Large intestine (tissue), 12 donors: ENCODE results near the gene RCHY1. TPM values are rescaled to one million over a fixed set of nuclear protein-coding genes. Genes with fewer than 3 reads are reported as not detected.

ENCODE experiments used
- DNase-seq, 2 donors: peaks; one replicate each; pipeline versions ENCODE4 v3.0.0 to v3.0.0-alpha.2; 2013
- H3K27ac ChIP-seq: one replicate; pipeline ENCODE4 v1.5.1; 2013; ENCODE audit warnings: low read length
- H3K27me3 ChIP-seq: 2 replicates; pipeline ENCODE4 v1.6.1; 2013; ENCODE audit warnings: low read length; ENCODE audit not compliant: control insufficient read depth, insufficient read depth
- H3K36me3 ChIP-seq: 2 replicates; pipeline ENCODE4 v1.6.1; 2013; ENCODE audit warnings: low read length; ENCODE audit not compliant: control insufficient read depth, insufficient read depth
- H3K4me1 ChIP-seq: one replicate; pipeline ENCODE4 v1.6.1; 2013; ENCODE audit warnings: low read length; ENCODE audit not compliant: control insufficient read depth, insufficient read depth
- H3K4me3 ChIP-seq: one replicate; pipeline ENCODE4 v1.5.1; 2013; ENCODE audit warnings: low read length
- H3K9me3 ChIP-seq: one replicate; pipeline ENCODE4 v1.6.1; 2013; ENCODE audit warnings: mild to moderate bottlenecking, low read depth, low read length, moderate library complexity; ENCODE audit not compliant: control insufficient read depth
- WGBS: methylation state at CpG from one replicate; pipeline ENCODE4 v1.1.5; 2013; ENCODE audit warnings: low lambda C conversion rate; ENCODE audit not compliant: insufficient coverage; 5-methylcytosine and 5-hydroxymethylcytosine counted together
- long read RNA-seq, 11 donors: transcript quantifications; one replicate each; lab custom pipeline, GENCODE V29; 2026
- polyA plus RNA-seq: library from polyadenylated mRNA; unstranded; fragments of 120-200 nt; gene quantifications from one replicate; pipeline ENCODE4 v1.2.1, GENCODE V29; 2013

The RCHY1 gene
- polyA plus RNA-seq: 35.9 TPM
- long read RNA-seq, donor 1, full-length matches to known transcripts: 8 of 8 reads
- long read RNA-seq, donor 1, partial matches to known transcripts: 0 of 8 reads
- long read RNA-seq, donor 1, other reads (novel, unspliced or antisense): 0 of 8 reads
- long read RNA-seq, donor 2, full-length matches to known transcripts: 20 of 40 reads
- long read RNA-seq, donor 2, partial matches to known transcripts: 11 of 40 reads
- long read RNA-seq, donor 2, other reads (novel, unspliced or antisense): 9 of 40 reads
- long read RNA-seq, donor 3, full-length matches to known transcripts: 12 of 32 reads
- long read RNA-seq, donor 3, partial matches to known transcripts: 0 of 32 reads
- long read RNA-seq, donor 3, other reads (novel, unspliced or antisense): 20 of 32 reads
- long read RNA-seq, donor 4, full-length matches to known transcripts: 1 of 1 reads
- long read RNA-seq, donor 4, partial matches to known transcripts: 0 of 1 reads
- long read RNA-seq, donor 4, other reads (novel, unspliced or antisense): 0 of 1 reads
- long read RNA-seq, donor 5, full-length matches to known transcripts: 13 of 19 reads
- long read RNA-seq, donor 5, partial matches to known transcripts: 0 of 19 reads
- long read RNA-seq, donor 5, other reads (novel, unspliced or antisense): 6 of 19 reads
- long read RNA-seq, donor 6, full-length matches to known transcripts: 7 of 7 reads
- long read RNA-seq, donor 6, partial matches to known transcripts: 0 of 7 reads
- long read RNA-seq, donor 6, other reads (novel, unspliced or antisense): 0 of 7 reads
- long read RNA-seq, donor 7, full-length matches to known transcripts: 8 of 8 reads
- long read RNA-seq, donor 7, partial matches to known transcripts: 0 of 8 reads
- long read RNA-seq, donor 7, other reads (novel, unspliced or antisense): 0 of 8 reads
- long read RNA-seq, donor 8, full-length matches to known transcripts: 12 of 12 reads
- long read RNA-seq, donor 8, partial matches to known transcripts: 0 of 12 reads
- long read RNA-seq, donor 8, other reads (novel, unspliced or antisense): 0 of 12 reads
- long read RNA-seq, donor 9, full-length matches to known transcripts: 6 of 6 reads
- long read RNA-seq, donor 9, partial matches to known transcripts: 0 of 6 reads
- long read RNA-seq, donor 9, other reads (novel, unspliced or antisense): 0 of 6 reads
- long read RNA-seq, donor 10, full-length matches to known transcripts: 16 of 16 reads
- long read RNA-seq, donor 10, partial matches to known transcripts: 0 of 16 reads
- long read RNA-seq, donor 10, other reads (novel, unspliced or antisense): 0 of 16 reads
- long read RNA-seq, donor 11, full-length matches to known transcripts: 7 of 7 reads
- long read RNA-seq, donor 11, partial matches to known transcripts: 0 of 7 reads
- long read RNA-seq, donor 11, other reads (novel, unspliced or antisense): 0 of 7 reads

- Histone ChIP-seq H3K4me3 (peak within 1 kb of the TSS; percentile 73), H3K4me1 (peaks cover 8% of the 10 kb centered on the region), H3K9me3 (no peaks in the 10 kb centered on the region), H3K27me3 (no peaks in the 10 kb centered on the region), H3K27ac (peak within 1 kb of the TSS; percentile 92), H3K36me3 (peaks cover 14% of the 10 kb centered on the region)
- DNase-seq: peak; percentile 97 to 99
- 0% methylated on average over 5 of the region's 61 CpGs for WGBS
Observed at GRCh38 chr4:75514131-75514948, at the start of gene RCHY1, which contains the start of gene THAP6. RCHY1 (minus strand) TSS chr4:75514403; CDS start chr4:75514286, 117 bp downstream. THAP6 (plus strand) TSS chr4:75514473; CDS start chr4:75515453, 980 bp downstream.

- WGBS: no CpG with 5 or more reads among the region's 8 CpGs
- no peak for DNase-seq
- no peaks in the 10 kb centered on the region for H3K36me3 ChIP-seq
- no peaks in the 10 kb centered on the region for H3K27me3 ChIP-seq
- no peak overlapping the region for H3K4me3 ChIP-seq
- no peak overlapping the region for H3K27ac ChIP-seq
- no peaks in the 10 kb centered on the region for H3K9me3 ChIP-seq
- no peaks in the 10 kb centered on the region for H3K4me1 ChIP-seq
Observed at GRCh38 chr4:75561789-75562188, 47.6 kb upstream of the RCHY1 start.

- Histone ChIP-seq H3K4me1 (no peaks in the 10 kb centered on the region), H3K9me3 (no peaks in the 10 kb centered on the region), H3K36me3 (no peaks in the 10 kb centered on the region), H3K27me3 (no peaks in the 10 kb centered on the region), H3K4me3 (no peak overlapping the region), H3K27ac (no peak overlapping the region)
- no peak for DNase-seq
- WGBS: 70% methylated on average over 2 of the region's 8 CpGs
Observed at GRCh38 chr4:75557696-75558095, 43.5 kb upstream of the RCHY1 start.

GRCh38 chr4:75555294-75556164 lies 41.3 kb upstream of the RCHY1 start, which contains the start of gene ODAPH:
ODAPH (plus strand) TSS chr4:75556066; CDS start chr4:75556083, 17 bp downstream.
- no peaks in the 10 kb centered on the region for H3K9me3 ChIP-seq
- H3K27ac ChIP-seq: no peak within 1 kb of the TSS
- no peak for DNase-seq
- no peaks in the 10 kb centered on the region for H3K4me1 ChIP-seq
- no peak within 1 kb of the TSS for H3K4me3 ChIP-seq
- H3K36me3 ChIP-seq: no peaks in the 10 kb centered on the region
- H3K27me3 ChIP-seq: no peaks in the 10 kb centered on the region
- no CpG with 5 or more reads among the region's 9 CpGs for WGBS

GRCh38 chr4:75552452-75552851 lies 38.2 kb upstream of the RCHY1 start:
- Histone ChIP-seq H3K36me3 (no peaks in the 10 kb centered on the region), H3K27ac (no peak overlapping the region), H3K4me1 (no peaks in the 10 kb centered on the region), H3K27me3 (no peaks in the 10 kb centered on the region), H3K9me3 (no peaks in the 10 kb centered on the region), H3K4me3 (no peak overlapping the region)
- DNase-seq: no peak

- no peak overlapping the region for H3K4me3 ChIP-seq
- H3K9me3 ChIP-seq: no peaks in the 10 kb centered on the region
- 100% methylated on average over 1 of the region's 2 CpGs for WGBS
- H3K36me3 ChIP-seq: peaks cover 5% of the 10 kb centered on the region
- no peak overlapping the region for H3K27ac ChIP-seq
- H3K4me1 ChIP-seq: no peaks in the 10 kb centered on the region
- DNase-seq: no peak
- no peaks in the 10 kb centered on the region for H3K27me3 ChIP-seq
Observed at GRCh38 chr4:75549019-75549418, 34.8 kb upstream of the RCHY1 start.

- H3K4me1 ChIP-seq: no peaks in the 10 kb centered on the region
- no peak overlapping the region for H3K27ac ChIP-seq
- H3K27me3 ChIP-seq: no peaks in the 10 kb centered on the region
- H3K36me3 ChIP-seq: peaks cover 5% of the 10 kb centered on the region
- H3K4me3 ChIP-seq: no peak overlapping the region
- no peaks in the 10 kb centered on the region for H3K9me3 ChIP-seq
- WGBS: no CpG with 5 or more reads among the region's 15 CpGs
- DNase-seq: no peak
Observed at GRCh38 chr4:75547647-75548387, 33.6 kb upstream of the RCHY1 start.

- 100% methylated on average over 1 of the region's 5 CpGs for WGBS
- no peak overlapping the region for H3K27ac ChIP-seq
- DNase-seq: no peak
- no peak overlapping the region for H3K4me3 ChIP-seq
- no peaks in the 10 kb centered on the region for H3K27me3 ChIP-seq
- H3K4me1 ChIP-seq: no peaks in the 10 kb centered on the region
- H3K36me3 ChIP-seq: peaks cover 7% of the 10 kb centered on the region
- no peaks in the 10 kb centered on the region for H3K9me3 ChIP-seq
Observed at GRCh38 chr4:75545526-75545925, 31.3 kb upstream of the RCHY1 start.
